ENCODE results near the gene BSND. TPM values are rescaled to one million over a fixed set of nuclear protein-coding genes. Genes with fewer than 3 reads are reported as not detected.
A peak's percentile ranks its signal among the peaks of the same experiment; 100 is the strongest.

BSND gene
- total RNA-seq, 4 donors from 2014 or later: not detected

DNA sequence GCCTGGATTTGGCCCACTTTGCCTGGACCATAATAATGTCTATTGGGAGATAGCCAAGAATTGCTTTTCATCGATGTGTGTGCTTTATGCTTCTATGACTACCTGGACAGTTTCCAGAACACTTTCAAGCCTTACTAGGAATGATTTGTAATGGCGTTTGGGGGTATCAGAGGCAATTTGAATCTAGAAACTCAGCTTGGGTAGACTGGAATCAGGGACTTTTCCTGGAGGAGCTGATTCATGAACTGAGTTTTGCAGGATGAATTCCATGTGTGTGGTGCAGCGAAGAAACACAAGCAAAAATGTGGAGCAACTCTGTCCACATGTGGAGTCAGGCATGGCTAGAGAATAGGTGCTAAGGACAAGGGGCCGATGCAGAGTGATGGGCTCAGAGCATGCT is 30.2 kb upstream of the BSND start:
- H3K36me3 ChIP-seq: no peaks in the 10 kb centered on the region
- no peak overlapping the region for H3K4me3 ChIP-seq
- WGBS, 2 donors (ENCODE audit: low coverage in 1 of 2): 68 to 75% methylated on average over 3 to 4 of the region's 4 CpGs
- H3K27me3 ChIP-seq: peaks cover 16% of the 10 kb centered on the region
- ATAC-seq: no peak
- H3K27ac ChIP-seq: no peak overlapping the region
- no peak for TF ChIP-seq EP300 (IDR thresholded peaks at IDR 0.05)
- TF ChIP-seq POLR2A (IDR thresholded peaks at IDR 0.05): no peak
- no peak for TF ChIP-seq POLR2AphosphoS5 (IDR thresholded peaks at IDR 0.05)
- TF ChIP-seq, protein P1, sequence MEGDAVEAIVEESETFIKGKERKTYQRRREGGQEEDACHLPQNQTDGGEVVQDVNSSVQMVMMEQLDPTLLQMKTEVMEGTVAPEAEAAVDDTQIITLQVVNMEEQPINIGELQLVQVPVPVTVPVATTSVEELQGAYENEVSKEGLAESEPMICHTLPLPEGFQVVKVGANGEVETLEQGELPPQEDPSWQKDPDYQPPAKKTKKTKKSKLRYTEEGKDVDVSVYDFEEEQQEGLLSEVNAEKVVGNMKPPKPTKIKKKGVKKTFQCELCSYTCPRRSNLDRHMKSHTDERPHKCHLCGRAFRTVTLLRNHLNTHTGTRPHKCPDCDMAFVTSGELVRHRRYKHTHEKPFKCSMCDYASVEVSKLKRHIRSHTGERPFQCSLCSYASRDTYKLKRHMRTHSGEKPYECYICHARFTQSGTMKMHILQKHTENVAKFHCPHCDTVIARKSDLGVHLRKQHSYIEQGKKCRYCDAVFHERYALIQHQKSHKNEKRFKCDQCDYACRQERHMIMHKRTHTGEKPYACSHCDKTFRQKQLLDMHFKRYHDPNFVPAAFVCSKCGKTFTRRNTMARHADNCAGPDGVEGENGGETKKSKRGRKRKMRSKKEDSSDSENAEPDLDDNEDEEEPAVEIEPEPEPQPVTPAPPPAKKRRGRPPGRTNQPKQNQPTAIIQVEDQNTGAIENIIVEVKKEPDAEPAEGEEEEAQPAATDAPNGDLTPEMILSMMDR (IDR thresholded peaks at IDR 0.05): no peak
- no peaks in the 10 kb centered on the region for H3K9me3 ChIP-seq
- peaks cover 0 to 12% (median 0%) of the 10 kb centered on the region in 3 donors for H3K4me1 ChIP-seq

DNA sequence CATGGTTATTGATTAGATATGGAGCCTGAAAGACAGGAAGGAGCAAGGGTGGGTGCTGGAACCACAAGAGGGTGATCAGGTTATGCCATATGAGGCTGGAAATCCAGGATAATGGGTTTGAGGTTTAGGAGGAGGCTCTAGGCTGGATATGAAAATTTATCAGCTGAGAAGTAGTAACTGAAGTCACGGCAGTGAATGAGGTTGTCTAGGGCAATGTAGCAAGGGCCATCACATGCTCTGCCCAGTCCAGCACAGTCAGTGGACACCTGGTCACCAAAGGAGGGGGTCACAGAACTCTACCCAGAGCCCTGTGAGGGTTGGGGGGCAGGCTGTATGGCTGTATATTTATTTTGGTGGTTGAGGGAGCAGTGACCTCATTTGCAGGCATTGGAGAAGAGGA is 28.9 kb upstream of the BSND start:
- H3K4me3 ChIP-seq: no peak overlapping the region
- 80 to 88% methylated on average over 1 of the region's 1 CpG for WGBS, 2 donors (ENCODE audit: low coverage in 1 of 2)
- no peaks in the 10 kb centered on the region for H3K9me3 ChIP-seq
- peaks cover 16% of the 10 kb centered on the region for H3K27me3 ChIP-seq
- H3K27ac ChIP-seq: no peak overlapping the region
- ATAC-seq: no peak
- H3K36me3 ChIP-seq: no peaks in the 10 kb centered on the region
- TF ChIP-seq POLR2AphosphoS5 (IDR thresholded peaks at IDR 0.05): no peak
- TF ChIP-seq, protein P1 (IDR thresholded peaks at IDR 0.05): no peak
- TF ChIP-seq EP300 (IDR thresholded peaks at IDR 0.05): no peak
- no peak for TF ChIP-seq POLR2A (IDR thresholded peaks at IDR 0.05)
- H3K4me1 ChIP-seq: peaks cover 0 to 17% (median 0%) of the 10 kb centered on the region in 3 donors

DNA sequence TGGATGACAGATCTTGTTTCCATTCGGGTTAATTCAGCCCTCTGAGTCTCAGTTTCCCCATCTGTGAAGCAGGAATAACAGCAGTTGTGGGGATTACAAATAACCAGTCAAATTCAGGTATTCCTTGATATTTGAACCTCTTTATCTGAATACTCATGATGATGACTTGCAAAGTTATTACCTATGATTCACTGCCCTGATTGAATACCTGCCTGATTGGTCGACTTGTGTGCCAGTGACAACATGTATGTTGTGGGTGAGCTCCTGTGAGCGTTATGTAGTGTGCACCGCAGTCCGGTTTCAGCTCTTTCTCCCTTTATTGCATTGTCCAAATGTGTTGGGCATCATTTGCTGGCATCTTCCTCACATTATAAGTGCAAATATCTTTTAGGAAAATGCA is 27.8 kb upstream of the BSND start:
- Histone ChIP-seq H3K4me1 (peaks cover 0 to 17% (median 0%) of the 10 kb centered on the region in 3 donors), H3K27me3 (peaks cover 16% of the 10 kb centered on the region), H3K4me3 (no peak overlapping the region), H3K9me3 (no peaks in the 10 kb centered on the region), H3K27ac (no peak overlapping the region), H3K36me3 (no peaks in the 10 kb centered on the region)
- ATAC-seq: no peak
- WGBS, 2 donors (ENCODE audit: low coverage in 1 of 2): 75 to 86% methylated on average over 4 to 5 of the region's 5 CpGs
- TF ChIP-seq EP300 (IDR thresholded peaks at IDR 0.05) (no peak), POLR2AphosphoS5 (IDR thresholded peaks at IDR 0.05) (no peak), POLR2A (IDR thresholded peaks at IDR 0.05) (no peak)
- TF ChIP-seq, protein P1 (IDR thresholded peaks at IDR 0.05): no peak

DNA sequence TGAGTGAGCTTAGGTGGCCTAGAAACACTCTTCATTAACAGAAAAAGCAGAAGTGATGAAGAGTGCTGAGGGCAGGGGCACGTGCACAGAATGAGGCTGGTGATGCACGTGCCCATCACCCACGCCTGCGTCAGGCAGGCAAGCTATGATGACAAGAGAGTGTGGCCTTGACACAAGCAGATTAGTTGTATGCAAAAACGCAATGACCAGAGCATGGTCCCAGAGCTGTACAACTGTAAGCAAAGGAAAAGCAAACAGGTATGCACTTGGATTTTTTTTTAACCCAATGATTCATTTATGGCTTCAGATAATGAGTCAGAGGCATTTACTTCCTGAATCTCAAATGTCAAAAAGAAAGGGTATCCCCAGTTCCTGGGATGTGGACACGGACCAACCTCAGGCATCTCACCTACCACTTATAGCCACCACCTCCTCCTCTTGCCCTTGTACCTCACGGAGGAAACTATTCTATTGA is 27.4 kb upstream of the BSND start:
- Histone ChIP-seq H3K4me1 (peaks cover 0 to 17% (median 0%) of the 10 kb centered on the region in 3 donors), H3K27me3 (peaks cover 11% of the 10 kb centered on the region), H3K4me3 (no peak overlapping the region), H3K9me3 (no peaks in the 10 kb centered on the region), H3K36me3 (no peaks in the 10 kb centered on the region), H3K27ac (no peak overlapping the region)
- ATAC-seq: no peak
- TF ChIP-seq EP300 (IDR thresholded peaks at IDR 0.05) (no peak), POLR2A (IDR thresholded peaks at IDR 0.05) (no peak)
- TF ChIP-seq, protein P1 (IDR thresholded peaks at IDR 0.05): no peak
- 71 to 91% methylated on average over 6 to 7 of the region's 7 CpGs for WGBS, 2 donors (ENCODE audit: low coverage in 1 of 2)

- H3K27me3 ChIP-seq: peaks cover under 1% of the 10 kb centered on the region
- TF ChIP-seq POLR2AphosphoS5 (IDR thresholded peaks at IDR 0.05) (no peak), POLR2A (IDR thresholded peaks at IDR 0.05) (no peak), EP300 (IDR thresholded peaks at IDR 0.05) (no peak)
- TF ChIP-seq, protein P1 (IDR thresholded peaks at IDR 0.05): no peak
Observed at GRCh38 chr1:54972436-54972835, 26.3 kb upstream of the BSND start.

More at GRCh38 chr1:54972436-54972835, 26.3 kb upstream of the BSND start:
- Histone ChIP-seq H3K27ac (peak overlapping the region in 2 of 4 donors; percentile 62 to 72), H3K9me3 (no peaks in the 10 kb centered on the region), H3K4me3 (no peak overlapping the region), H3K36me3 (no peaks in the 10 kb centered on the region), H3K4me1 (peaks cover 0 to 17% (median 0%) of the 10 kb centered on the region in 3 donors)
- no peak for ATAC-seq
- 85% methylated on average over 3 of the region's 4 CpGs; no CpG with 5 or more reads in 1 of the 2 donors for WGBS, 2 donors (ENCODE audit: low coverage in 1 of 2)
